GM21528 (cell line): ENCODE results near the gene METAP1.
"Not testable (repeated sequence)": the region's sequence is repeated elsewhere in the genome, so short reads cannot be mapped to it uniquely, and the experiment has no call there.

Experiments used
- ATAC-seq: cut with Tn5 transposase; IDR thresholded peaks from one replicate; pipeline ENCODE4 v1.9.1; 2021; ENCODE audit warnings: mild to moderate bottlenecking, moderate library complexity; ENCODE audit not compliant: unreplicated experiment, low FRiP score

The METAP1 gene

GRCh38 chr4:98995183-98996055, at the start of gene METAP1:
Gene METAP1 (plus strand): TSS chr4:98995721. CDS start chr4:98995754, 33 bp downstream.
- ATAC-seq = peak; percentile 88

- no peak for ATAC-seq
These were observed 49.2 kb upstream of the METAP1 start for GRCh38 chr4:98946359-98946758.

- no peak for ATAC-seq
These were observed 44.6 kb upstream of the METAP1 start for GRCh38 chr4:98950925-98951324.

GRCh38 chr4:98951710-98952109, 43.8 kb upstream of the METAP1 start:
- ATAC-seq = no peak

GRCh38 chr4:98955229-98955628, 40.3 kb upstream of the METAP1 start:
- no peak for ATAC-seq

GRCh38 chr4:98958065-98958464, 37.5 kb upstream of the METAP1 start:
- no peak for ATAC-seq

GRCh38 chr4:98959411-98959810, 36.1 kb upstream of the METAP1 start:
- ATAC-seq = no peak

GRCh38 chr4:98961770-98962169, 33.8 kb upstream of the METAP1 start:
- no peak for ATAC-seq

- no peak for ATAC-seq
These were observed 31.7 kb upstream of the METAP1 start for GRCh38 chr4:98963538-98964433.

GRCh38 chr4:98966926-98967325, 28.6 kb upstream of the METAP1 start:
- no peak for ATAC-seq

- ATAC-seq = no peak
These were observed 27.7 kb upstream of the METAP1 start for GRCh38 chr4:98967786-98968329.

- ATAC-seq = no peak
These were observed 25.4 kb upstream of the METAP1 start for GRCh38 chr4:98969878-98970785.

GRCh38 chr4:98976716-98977115, 18.8 kb upstream of the METAP1 start:
- ATAC-seq = no peak

GRCh38 chr4:98977557-98977956, 18.0 kb upstream of the METAP1 start:
- ATAC-seq = no peak

GRCh38 chr4:98987720-98988119, 7.8 kb upstream of the METAP1 start:
- ATAC-seq = no peak

- not testable (repeated sequence) for ATAC-seq
These were observed 2.7 kb upstream of the METAP1 start for GRCh38 chr4:98992835-98993234.

- ATAC-seq = no peak
These were observed 2.0 kb upstream of the METAP1 start for GRCh38 chr4:98993419-98994071.

GRCh38 chr4:98994474-98995182, 893 bp upstream of the METAP1 start:
- ATAC-seq = no peak
